Measurements from ENCODE around the gene LGALS7. TPM values are rescaled to one million over a fixed set of nuclear protein-coding genes. Genes with fewer than 3 reads are reported as not detected.

The LGALS7 gene
- total and polyA plus RNA-seq, 2 experiments from 2014 or later = not detected

GRCh38 chr19:38741670-38742069 is 31.6 kb downstream of the LGALS7 start:
- Histone ChIP-seq H3K36me3 (ENCODE audit: low read depth) (no peaks in the 10 kb centered on the region), H3K9ac (no peak overlapping the region), H3K4me3 (no peak overlapping the region), H3K4me1 (ENCODE audit: insufficient read depth) (no peaks in the 10 kb centered on the region), H3K4me2 (ENCODE audit: unreplicated experiment) (no peak overlapping the region), H3K9me3 (ENCODE audit: low read depth) (no peaks in the 10 kb centered on the region), H2AFZ (no peak overlapping the region), H3K27ac (no peak overlapping the region), H3K27me3 (replicated peaks; ENCODE audit: insufficient read depth) (no peaks in the 10 kb centered on the region), H3K79me2 (ENCODE audit: insufficient read depth) (no peaks in the 10 kb centered on the region), H3K9me2 (ENCODE audit: insufficient read depth) (no peaks in the 10 kb centered on the region), H4K20me1 (ENCODE audit: insufficient read depth) (no peaks in the 10 kb centered on the region), H3F3A (ENCODE audit: insufficient read depth) (no peaks in the 10 kb centered on the region)
- no peak for TF ChIP-seq EZH2 (IDR thresholded peaks at IDR 0.05; ENCODE audit: insufficient read depth, poor library complexity, severe bottlenecking)
- TF ChIP-seq EZH2phosphoT487 (IDR thresholded peaks at IDR 0.05; ENCODE audit: insufficient read depth, low read depth) = no peak
- WGBS, 2 experiments (ENCODE audit: low coverage in 1 of 2, low lambda C conversion rate in 2 of 2, missing lambda C conversion rate in 2 of 2) = 91 to 92% methylated on average over 15 of the region's 15 CpGs
- in situ Hi-C loops (cut with MboI) = no loop called here
- no peak for DNase-seq

- Histone ChIP-seq H3K9me2 (ENCODE audit: insufficient read depth) (no peaks in the 10 kb centered on the region), H3K36me3 (ENCODE audit: low read depth) (no peaks in the 10 kb centered on the region), H3K27me3 (replicated peaks; ENCODE audit: insufficient read depth) (no peaks in the 10 kb centered on the region), H3K9me3 (ENCODE audit: low read depth) (no peaks in the 10 kb centered on the region), H3K79me2 (ENCODE audit: insufficient read depth) (no peaks in the 10 kb centered on the region), H4K20me1 (ENCODE audit: insufficient read depth) (no peaks in the 10 kb centered on the region), H3K4me1 (ENCODE audit: insufficient read depth) (no peaks in the 10 kb centered on the region), H3K4me2 (ENCODE audit: unreplicated experiment) (no peak overlapping the region), H3K9ac (no peak overlapping the region), H3K27ac (no peak overlapping the region), H3K4me3 (no peak overlapping the region), H3F3A (ENCODE audit: insufficient read depth) (no peaks in the 10 kb centered on the region), H2AFZ (no peak overlapping the region)
- TF ChIP-seq EZH2 (IDR thresholded peaks at IDR 0.05; ENCODE audit: insufficient read depth, poor library complexity, severe bottlenecking) (no peak), EZH2phosphoT487 (IDR thresholded peaks at IDR 0.05; ENCODE audit: insufficient read depth, low read depth) (no peak)
- in situ Hi-C loops (cut with MboI) = no loop called here
- DNase-seq = no peak
- whole genome bisulfite sequencing, 2 experiments (ENCODE audit: low coverage in 1 of 2, low lambda C conversion rate in 2 of 2, missing lambda C conversion rate in 2 of 2) = 96 to 100% methylated on average over 2 of the region's 2 CpGs
Measured at GRCh38 chr19:38740932-38741331, 32.4 kb downstream of the LGALS7 start.

GRCh38 chr19:38740257-38740592 is 33.1 kb downstream of the LGALS7 start:
- Histone ChIP-seq H3K9ac (no peak overlapping the region), H3K27ac (no peak overlapping the region), H3K79me2 (ENCODE audit: insufficient read depth) (no peaks in the 10 kb centered on the region), H4K20me1 (ENCODE audit: insufficient read depth) (no peaks in the 10 kb centered on the region), H2AFZ (no peak overlapping the region), H3K9me2 (ENCODE audit: insufficient read depth) (no peaks in the 10 kb centered on the region), H3K4me1 (ENCODE audit: insufficient read depth) (no peaks in the 10 kb centered on the region), H3K4me3 (no peak overlapping the region), H3F3A (ENCODE audit: insufficient read depth) (peaks cover 2% of the 10 kb centered on the region; the same call in 1 of the 2 replicates), H3K27me3 (replicated peaks; ENCODE audit: insufficient read depth) (no peaks in the 10 kb centered on the region), H3K4me2 (ENCODE audit: unreplicated experiment) (no peak overlapping the region), H3K9me3 (ENCODE audit: low read depth) (no peaks in the 10 kb centered on the region), H3K36me3 (ENCODE audit: low read depth) (no peaks in the 10 kb centered on the region)
- no peak for DNase-seq
- 88 to 91% methylated on average over 9 of the region's 9 CpGs for WGBS, 2 experiments (ENCODE audit: low coverage in 1 of 2, low lambda C conversion rate in 2 of 2, missing lambda C conversion rate in 2 of 2)
- in situ Hi-C loops (cut with MboI) = no loop called here
- TF ChIP-seq EZH2phosphoT487 (IDR thresholded peaks at IDR 0.05; ENCODE audit: insufficient read depth, low read depth) = no peak
- no peak for TF ChIP-seq EZH2 (IDR thresholded peaks at IDR 0.05; ENCODE audit: insufficient read depth, poor library complexity, severe bottlenecking)

- no peaks in the 10 kb centered on the region for H3K79me2 ChIP-seq (ENCODE audit: insufficient read depth)
- H3K36me3 ChIP-seq (ENCODE audit: low read depth) = no peaks in the 10 kb centered on the region
- no peaks in the 10 kb centered on the region for H3K4me1 ChIP-seq (ENCODE audit: insufficient read depth)
- H3K4me3 ChIP-seq = no peak overlapping the region
- in situ Hi-C loops (cut with MboI) = no loop called here
- H3F3A ChIP-seq (ENCODE audit: insufficient read depth) = peaks cover 7% of the 10 kb centered on the region; the same call in 1 of the 2 replicates
- no peak overlapping the region for H3K27ac ChIP-seq
- H3K9me3 ChIP-seq (ENCODE audit: low read depth) = no peaks in the 10 kb centered on the region
- 83 to 84% methylated on average over 15 to 16 of the region's 16 CpGs for WGBS, 2 experiments (ENCODE audit: low coverage in 1 of 2, low lambda C conversion rate in 2 of 2, missing lambda C conversion rate in 2 of 2)
- H2AFZ ChIP-seq = no peak overlapping the region
- H4K20me1 ChIP-seq (ENCODE audit: insufficient read depth) = no peaks in the 10 kb centered on the region
- H3K9me2 ChIP-seq (ENCODE audit: insufficient read depth) = no peaks in the 10 kb centered on the region
- H3K4me2 ChIP-seq (ENCODE audit: unreplicated experiment) = no peak overlapping the region
- no peak for DNase-seq
- no peaks in the 10 kb centered on the region for H3K27me3 ChIP-seq (replicated peaks; ENCODE audit: insufficient read depth)
- TF ChIP-seq EZH2 (IDR thresholded peaks at IDR 0.05; ENCODE audit: insufficient read depth, poor library complexity, severe bottlenecking) (no peak), EZH2phosphoT487 (IDR thresholded peaks at IDR 0.05; ENCODE audit: insufficient read depth, low read depth) (no peak)
- H3K9ac ChIP-seq = no peak overlapping the region
Measured at GRCh38 chr19:38739440-38740256, 33.7 kb downstream of the LGALS7 start.
